SU-DHL-6 (cell line): Measurements from ENCODE around the gene ZHX3.

Experiments used
- CTCF ChIP-seq: fragments of 200-600 bp; sonication (generic); IDR thresholded peaks from one replicate; pipeline ENCODE4 v1.5.1; 2017; ENCODE audit warnings: antibody characterized with exemption, mild to moderate bottlenecking, low read length, moderate library complexity; ENCODE audit not compliant: insufficient read depth, poor library complexity, severe bottlenecking
- EZH2phosphoT487 ChIP-seq: fragments of 200-600 bp; sonication (generic), shearing (Covaris generic); conservative IDR thresholded peaks from 2 replicates; pipeline ENCODE4 v1.6.1; 2018; ENCODE audit warnings: mild to moderate bottlenecking, antibody characterized with exemption, low read length, moderate library complexity, mixed read lengths

GRCh38 chr20:41293269-41294037, 24.1 kb downstream of the ZHX3 start:
- TF ChIP-seq CTCF (no peak), EZH2phosphoT487 (no peak)
